Epithelial cell of umbilical artery (primary cell): Measurements from ENCODE around the gene LYPLAL1. TPM values are rescaled to one million over a fixed set of nuclear protein-coding genes. Genes with fewer than 3 reads are reported as not detected.

Source experiments
- total RNA-seq: library from RNA; depleted of rRNA; stranded (reverse); fragments of >200 nt; gene quantifications from 2 replicates; pipeline ENCODE4 v1.2.3, GENCODE V29; 2014

The LYPLAL1 gene
- total RNA-seq, result 13.3 and 44.7 TPM in 2 replicates

DNA sequence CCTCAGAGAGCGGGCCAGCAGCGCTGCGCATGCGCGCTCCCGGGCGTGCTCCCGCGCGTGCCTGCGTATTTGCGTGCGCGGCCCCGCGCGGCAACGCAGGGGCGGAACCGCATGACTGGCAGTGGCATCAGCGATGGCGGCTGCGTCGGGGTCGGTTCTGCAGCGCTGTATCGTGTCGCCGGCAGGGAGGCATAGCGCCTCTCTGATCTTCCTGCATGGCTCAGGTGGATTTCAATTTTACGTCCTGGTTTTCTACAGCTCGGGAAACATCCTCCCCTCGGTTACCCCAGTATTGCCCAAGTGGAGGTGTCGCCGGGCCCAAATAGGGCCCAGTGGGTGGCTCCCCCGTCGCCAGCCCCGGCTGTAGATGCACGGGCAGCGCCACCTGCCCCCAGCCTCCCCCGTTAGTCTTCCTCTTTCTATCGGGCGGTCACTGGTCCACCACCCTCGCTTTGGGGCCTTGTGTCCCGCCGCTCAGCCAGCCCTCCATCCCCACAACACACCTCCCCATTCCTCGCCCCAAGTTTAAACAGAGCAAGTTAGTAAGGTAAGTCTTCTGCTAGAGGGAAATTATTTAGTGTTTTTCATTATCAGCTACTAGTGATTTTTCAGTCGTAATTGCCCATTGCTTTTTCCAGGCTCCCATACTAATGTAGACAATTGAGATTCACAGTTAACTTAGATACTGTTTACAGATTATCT, at the start of gene LYPLAL1:
Gene LYPLAL1 (plus strand): TSS at position 121 of the 702 bp plus-strand sequence. CDS start 13 bp downstream, at position 134.

